ENCODE measurements around the gene SPEM3. TPM values are rescaled to one million over a fixed set of nuclear protein-coding genes. Genes with fewer than 3 reads are reported as not detected.

SPEM3 gene
- total and polyA plus RNA-seq, 2 of the 13 experiments (the other 11 are each of a cell fraction or from before 2014, with no cell fraction given): not detected

DNA sequence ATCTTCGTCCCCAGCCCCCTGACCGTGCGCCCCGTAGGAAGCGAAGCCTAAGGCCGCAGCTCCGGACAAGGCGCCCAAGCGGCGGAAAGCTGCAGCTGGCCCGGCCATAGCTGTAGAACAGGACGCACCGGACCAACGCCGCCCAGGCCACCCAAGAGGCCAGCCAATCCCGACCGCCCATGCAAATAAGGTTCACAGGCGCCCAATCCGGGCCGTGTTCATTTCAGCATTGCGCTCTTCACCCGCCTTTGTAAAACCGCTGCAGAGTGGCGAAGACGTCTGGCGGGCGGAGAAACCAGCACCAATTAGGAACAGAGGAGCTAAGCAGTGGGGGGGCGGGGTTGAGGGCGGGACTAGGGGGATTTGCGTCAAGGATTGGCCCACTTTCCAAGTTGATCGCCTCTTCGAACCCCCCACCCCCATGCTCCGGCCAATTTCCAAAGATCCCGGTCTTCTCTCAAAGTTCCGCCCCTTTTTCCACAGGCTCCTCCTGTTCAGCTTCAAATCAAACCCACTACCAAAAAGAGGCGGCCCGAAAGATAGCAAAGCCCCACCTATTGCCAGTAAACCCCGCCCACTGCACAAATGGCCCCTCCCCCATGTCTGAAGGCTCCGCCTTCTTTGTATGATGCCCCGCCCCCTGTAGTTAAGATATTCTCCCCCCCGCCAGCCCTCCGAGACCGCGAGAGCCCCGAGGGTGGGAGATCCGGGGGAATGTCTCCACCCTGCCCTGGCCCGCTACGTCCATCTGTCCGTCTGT is 24.5 kb upstream of the SPEM3 start, which contains the start of gene TMEM256 (continued):
- TF ChIP-seq, protein P1, sequence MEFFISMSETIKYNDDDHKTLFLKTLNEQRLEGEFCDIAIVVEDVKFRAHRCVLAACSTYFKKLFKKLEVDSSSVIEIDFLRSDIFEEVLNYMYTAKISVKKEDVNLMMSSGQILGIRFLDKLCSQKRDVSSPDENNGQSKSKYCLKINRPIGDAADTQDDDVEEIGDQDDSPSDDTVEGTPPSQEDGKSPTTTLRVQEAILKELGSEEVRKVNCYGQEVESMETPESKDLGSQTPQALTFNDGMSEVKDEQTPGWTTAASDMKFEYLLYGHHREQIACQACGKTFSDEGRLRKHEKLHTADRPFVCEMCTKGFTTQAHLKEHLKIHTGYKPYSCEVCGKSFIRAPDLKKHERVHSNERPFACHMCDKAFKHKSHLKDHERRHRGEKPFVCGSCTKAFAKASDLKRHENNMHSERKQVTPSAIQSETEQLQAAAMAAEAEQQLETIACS (CRISPR knock-in tag; IDR thresholded peaks at IDR 0.05): no peak
- TF ChIP-seq, protein P2, sequence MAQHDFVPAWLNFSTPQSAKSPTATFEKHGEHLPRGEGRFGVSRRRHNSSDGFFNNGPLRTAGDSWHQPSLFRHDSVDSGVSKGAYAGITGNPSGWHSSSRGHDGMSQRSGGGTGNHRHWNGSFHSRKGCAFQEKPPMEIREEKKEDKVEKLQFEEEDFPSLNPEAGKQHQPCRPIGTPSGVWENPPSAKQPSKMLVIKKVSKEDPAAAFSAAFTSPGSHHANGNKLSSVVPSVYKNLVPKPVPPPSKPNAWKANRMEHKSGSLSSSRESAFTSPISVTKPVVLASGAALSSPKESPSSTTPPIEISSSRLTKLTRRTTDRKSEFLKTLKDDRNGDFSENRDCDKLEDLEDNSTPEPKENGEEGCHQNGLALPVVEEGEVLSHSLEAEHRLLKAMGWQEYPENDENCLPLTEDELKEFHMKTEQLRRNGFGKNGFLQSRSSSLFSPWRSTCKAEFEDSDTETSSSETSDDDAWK (CRISPR knock-in tag; IDR thresholded peaks at IDR 0.05): no peak
- TF ChIP-seq, protein P3, sequence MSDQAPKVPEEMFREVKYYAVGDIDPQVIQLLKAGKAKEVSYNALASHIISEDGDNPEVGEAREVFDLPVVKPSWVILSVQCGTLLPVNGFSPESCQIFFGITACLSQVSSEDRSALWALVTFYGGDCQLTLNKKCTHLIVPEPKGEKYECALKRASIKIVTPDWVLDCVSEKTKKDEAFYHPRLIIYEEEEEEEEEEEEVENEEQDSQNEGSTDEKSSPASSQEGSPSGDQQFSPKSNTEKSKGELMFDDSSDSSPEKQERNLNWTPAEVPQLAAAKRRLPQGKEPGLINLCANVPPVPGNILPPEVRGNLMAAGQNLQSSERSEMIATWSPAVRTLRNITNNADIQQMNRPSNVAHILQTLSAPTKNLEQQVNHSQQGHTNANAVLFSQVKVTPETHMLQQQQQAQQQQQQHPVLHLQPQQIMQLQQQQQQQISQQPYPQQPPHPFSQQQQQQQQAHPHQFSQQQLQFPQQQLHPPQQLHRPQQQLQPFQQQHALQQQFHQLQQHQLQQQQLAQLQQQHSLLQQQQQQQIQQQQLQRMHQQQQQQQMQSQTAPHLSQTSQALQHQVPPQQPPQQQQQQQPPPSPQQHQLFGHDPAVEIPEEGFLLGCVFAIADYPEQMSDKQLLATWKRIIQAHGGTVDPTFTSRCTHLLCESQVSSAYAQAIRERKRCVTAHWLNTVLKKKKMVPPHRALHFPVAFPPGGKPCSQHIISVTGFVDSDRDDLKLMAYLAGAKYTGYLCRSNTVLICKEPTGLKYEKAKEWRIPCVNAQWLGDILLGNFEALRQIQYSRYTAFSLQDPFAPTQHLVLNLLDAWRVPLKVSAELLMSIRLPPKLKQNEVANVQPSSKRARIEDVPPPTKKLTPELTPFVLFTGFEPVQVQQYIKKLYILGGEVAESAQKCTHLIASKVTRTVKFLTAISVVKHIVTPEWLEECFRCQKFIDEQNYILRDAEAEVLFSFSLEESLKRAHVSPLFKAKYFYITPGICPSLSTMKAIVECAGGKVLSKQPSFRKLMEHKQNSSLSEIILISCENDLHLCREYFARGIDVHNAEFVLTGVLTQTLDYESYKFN (CRISPR knock-in tag; conservative IDR thresholded peaks at IDR 0.05): no peak
- TF ChIP-seq ZNF124 (CRISPR knock-in tag; IDR thresholded peaks at IDR 0.05): no peak
- TF ChIP-seq PITX1 (CRISPR knock-in tag; IDR thresholded peaks at IDR 0.05): no peak
- TF ChIP-seq ZNF543 (CRISPR knock-in tag; IDR thresholded peaks at IDR 0.05): 0 out of 2 replicates have a peak, but pooled peaks have one; percentile 7
- TF ChIP-seq, protein P4, sequence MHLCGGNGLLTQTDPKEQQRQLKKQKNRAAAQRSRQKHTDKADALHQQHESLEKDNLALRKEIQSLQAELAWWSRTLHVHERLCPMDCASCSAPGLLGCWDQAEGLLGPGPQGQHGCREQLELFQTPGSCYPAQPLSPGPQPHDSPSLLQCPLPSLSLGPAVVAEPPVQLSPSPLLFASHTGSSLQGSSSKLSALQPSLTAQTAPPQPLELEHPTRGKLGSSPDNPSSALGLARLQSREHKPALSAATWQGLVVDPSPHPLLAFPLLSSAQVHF (CRISPR knock-in tag; IDR thresholded peaks at IDR 0.05): no peak
- peak; percentile 54; the same call in 1 of the 2 replicates for TF ChIP-seq POLR2AphosphoS2 (IDR thresholded peaks at IDR 0.05; ENCODE audit: low read depth, low read length)
- TF ChIP-seq ZNF256 (CRISPR knock-in tag; conservative IDR thresholded peaks at IDR 0.05): no peak
- TF ChIP-seq, protein P5, sequence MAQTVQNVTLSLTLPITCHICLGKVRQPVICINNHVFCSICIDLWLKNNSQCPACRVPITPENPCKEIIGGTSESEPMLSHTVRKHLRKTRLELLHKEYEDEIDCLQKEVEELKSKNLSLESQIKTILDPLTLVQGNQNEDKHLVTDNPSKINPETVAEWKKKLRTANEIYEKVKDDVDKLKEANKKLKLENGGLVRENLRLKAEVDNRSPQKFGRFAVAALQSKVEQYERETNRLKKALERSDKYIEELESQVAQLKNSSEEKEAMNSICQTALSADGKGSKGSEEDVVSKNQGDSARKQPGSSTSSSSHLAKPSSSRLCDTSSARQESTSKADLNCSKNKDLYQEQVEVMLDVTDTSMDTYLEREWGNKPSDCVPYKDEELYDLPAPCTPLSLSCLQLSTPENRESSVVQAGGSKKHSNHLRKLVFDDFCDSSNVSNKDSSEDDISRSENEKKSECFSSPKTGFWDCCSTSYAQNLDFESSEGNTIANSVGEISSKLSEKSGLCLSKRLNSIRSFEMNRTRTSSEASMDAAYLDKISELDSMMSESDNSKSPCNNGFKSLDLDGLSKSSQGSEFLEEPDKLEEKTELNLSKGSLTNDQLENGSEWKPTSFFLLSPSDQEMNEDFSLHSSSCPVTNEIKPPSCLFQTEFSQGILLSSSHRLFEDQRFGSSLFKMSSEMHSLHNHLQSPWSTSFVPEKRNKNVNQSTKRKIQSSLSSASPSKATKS (CRISPR knock-in tag; IDR thresholded peaks at IDR 0.05): no peak
- no peak for TF ChIP-seq ZNF546 (CRISPR knock-in tag; conservative IDR thresholded peaks at IDR 0.05)
- TF ChIP-seq TCF7 (IDR thresholded peaks at IDR 0.05; ENCODE audit: low read depth): no peak
- TF ChIP-seq, protein P6, sequence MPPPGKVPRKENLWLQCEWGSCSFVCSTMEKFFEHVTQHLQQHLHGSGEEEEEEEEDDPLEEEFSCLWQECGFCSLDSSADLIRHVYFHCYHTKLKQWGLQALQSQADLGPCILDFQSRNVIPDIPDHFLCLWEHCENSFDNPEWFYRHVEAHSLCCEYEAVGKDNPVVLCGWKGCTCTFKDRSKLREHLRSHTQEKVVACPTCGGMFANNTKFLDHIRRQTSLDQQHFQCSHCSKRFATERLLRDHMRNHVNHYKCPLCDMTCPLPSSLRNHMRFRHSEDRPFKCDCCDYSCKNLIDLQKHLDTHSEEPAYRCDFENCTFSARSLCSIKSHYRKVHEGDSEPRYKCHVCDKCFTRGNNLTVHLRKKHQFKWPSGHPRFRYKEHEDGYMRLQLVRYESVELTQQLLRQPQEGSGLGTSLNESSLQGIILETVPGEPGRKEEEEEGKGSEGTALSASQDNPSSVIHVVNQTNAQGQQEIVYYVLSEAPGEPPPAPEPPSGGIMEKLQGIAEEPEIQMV (CRISPR knock-in tag; IDR thresholded peaks at IDR 0.05; ENCODE audit: low read depth): no peak
- TF ChIP-seq RXRA (CRISPR knock-in tag; IDR thresholded peaks at IDR 0.05): no peak
- no peak for TF ChIP-seq KLF11 (CRISPR knock-in tag; IDR thresholded peaks at IDR 0.05)
- TF ChIP-seq SMARCE1 (IDR thresholded peaks at IDR 0.05; ENCODE audit: borderline replicate concordance): no peak
- no peak for TF ChIP-seq ESRRA (CRISPR knock-in tag; IDR thresholded peaks at IDR 0.05; ENCODE audit: low read depth)
- no peak for TF ChIP-seq TRIM24 (CRISPR knock-in tag; IDR thresholded peaks at IDR 0.05)

Measured in HepG2 (cell line).